ENCODE measurements around the gene UBE3A.
A peak's percentile ranks its signal among the peaks of the same experiment; 100 is the strongest.

DNA sequence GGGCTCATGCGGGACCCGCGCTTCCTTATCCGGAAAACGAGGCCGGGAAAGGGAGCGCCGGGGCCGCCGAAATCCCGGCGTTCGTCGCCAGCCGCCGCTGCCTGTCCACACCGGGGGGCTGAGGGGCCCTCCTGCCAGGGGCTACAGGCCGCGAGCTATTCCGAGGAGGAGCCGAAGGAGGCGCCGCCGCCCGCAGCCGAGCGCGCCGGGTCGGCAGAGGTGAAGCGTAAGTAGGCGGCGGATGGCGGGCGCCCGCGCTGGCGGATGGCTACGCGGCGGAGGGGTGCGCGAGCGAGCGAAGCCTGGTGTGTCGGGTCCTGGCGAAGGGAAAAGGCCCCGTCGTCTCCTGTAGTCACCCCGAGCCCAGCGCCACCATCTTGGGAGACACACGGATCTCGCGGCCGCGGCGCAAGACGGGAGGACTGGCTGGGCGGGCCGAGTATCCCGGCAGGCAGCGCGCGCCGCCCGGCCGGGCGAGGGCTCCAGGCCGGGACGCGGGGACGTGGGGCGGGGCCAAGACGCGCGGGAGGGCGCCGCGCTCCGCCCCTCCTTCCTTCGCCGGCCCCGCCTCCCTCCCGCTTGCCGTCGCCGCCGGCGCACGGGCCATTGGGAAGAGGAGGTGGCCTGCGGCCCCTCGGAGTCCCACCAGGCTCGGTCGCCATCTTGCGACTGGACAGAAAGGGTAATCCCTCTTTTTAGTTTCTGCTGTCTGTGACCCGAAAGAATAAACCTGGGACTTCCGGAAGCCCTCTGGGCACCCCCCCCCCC lies at the start of gene UBE3A:
- TF ChIP-seq, protein P1, sequence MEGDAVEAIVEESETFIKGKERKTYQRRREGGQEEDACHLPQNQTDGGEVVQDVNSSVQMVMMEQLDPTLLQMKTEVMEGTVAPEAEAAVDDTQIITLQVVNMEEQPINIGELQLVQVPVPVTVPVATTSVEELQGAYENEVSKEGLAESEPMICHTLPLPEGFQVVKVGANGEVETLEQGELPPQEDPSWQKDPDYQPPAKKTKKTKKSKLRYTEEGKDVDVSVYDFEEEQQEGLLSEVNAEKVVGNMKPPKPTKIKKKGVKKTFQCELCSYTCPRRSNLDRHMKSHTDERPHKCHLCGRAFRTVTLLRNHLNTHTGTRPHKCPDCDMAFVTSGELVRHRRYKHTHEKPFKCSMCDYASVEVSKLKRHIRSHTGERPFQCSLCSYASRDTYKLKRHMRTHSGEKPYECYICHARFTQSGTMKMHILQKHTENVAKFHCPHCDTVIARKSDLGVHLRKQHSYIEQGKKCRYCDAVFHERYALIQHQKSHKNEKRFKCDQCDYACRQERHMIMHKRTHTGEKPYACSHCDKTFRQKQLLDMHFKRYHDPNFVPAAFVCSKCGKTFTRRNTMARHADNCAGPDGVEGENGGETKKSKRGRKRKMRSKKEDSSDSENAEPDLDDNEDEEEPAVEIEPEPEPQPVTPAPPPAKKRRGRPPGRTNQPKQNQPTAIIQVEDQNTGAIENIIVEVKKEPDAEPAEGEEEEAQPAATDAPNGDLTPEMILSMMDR (conservative IDR thresholded peaks at IDR 0.05 in 1 of 2, IDR thresholded peaks at IDR 0.05 in 1 of 2; ENCODE audit: extremely low read depth in 1 of 2, insufficient read depth in 1 of 2, low read depth in 1 of 2, low read length in 2 of 2) = peak in 1 of 2 donors; percentile 23
- TF ChIP-seq EZH2 (IDR thresholded peaks at IDR 0.05; ENCODE audit: borderline replicate concordance, low read length) = no peak

All from mammary epithelial cell (primary cell).